Adipose tissue (tissue), 3 donors: ENCODE data around the gene PPFIA2. TPM values are rescaled to one million over a fixed set of nuclear protein-coding genes. Genes with fewer than 3 reads are reported as not detected.

Experiments used
- H3K27ac ChIP-seq: one replicate; pipeline ENCODE4 v1.5.1; 2013; ENCODE audit warnings: low read depth, low read length
- WGBS, 3 donors: extraction: QIAGEN DNeasy Blood & Tissue Kit; methylation state at CpG; one replicate each; pipeline ENCODE4 v1.1.7; 2013; 5-methylcytosine and 5-hydroxymethylcytosine counted together
- polyA plus RNA-seq, 3 donors: library from polyadenylated mRNA; stranded (reverse); fragments of 200-250 nt; gene quantifications; one replicate each; pipeline ENCODE4 v1.2.3, GENCODE V29; 2013
- donor health status: healthy with polysubstance abuse.
- donor health status: Bipolar disorder and iron deficiency.
- donor health status: healthy.

Gene PPFIA2
- polyA plus RNA-seq, 3 donors: 0.02 to 0.27 (median 0.22) TPM

- no peak overlapping the region for H3K27ac ChIP-seq
- 27 to 66% (median 56%) methylated on average over 2 of the region's 2 CpGs for WGBS, 3 donors
Observed at GRCh38 chr12:81333812-81334211, 425.3 kb downstream of the PPFIA2 start.

- WGBS, 3 donors: 51 to 54% (median 52%) methylated on average over 4 of the region's 4 CpGs
- no peak overlapping the region for H3K27ac ChIP-seq
Observed at GRCh38 chr12:81332054-81332453, 427.1 kb downstream of the PPFIA2 start.

- no peak overlapping the region for H3K27ac ChIP-seq
- WGBS, 3 donors: 87 to 96% (median 94%) methylated on average over 1 of the region's 1 CpG
Observed at GRCh38 chr12:81330480-81330879, 428.7 kb downstream of the PPFIA2 start.

GRCh38 chr12:81329085-81329484, 430.1 kb downstream of the PPFIA2 start:
- WGBS, 3 donors: 76 to 85% (median 78%) methylated on average over 2 of the region's 2 CpGs
- no peak overlapping the region for H3K27ac ChIP-seq

- H3K27ac ChIP-seq: no peak overlapping the region
Observed at GRCh38 chr12:81327425-81327824, 431.7 kb downstream of the PPFIA2 start.

- H3K27ac ChIP-seq: no peak overlapping the region
Observed at GRCh38 chr12:81325086-81325485, 434.1 kb downstream of the PPFIA2 start.

- no peak overlapping the region for H3K27ac ChIP-seq
- WGBS, 3 donors: 65 to 72% (median 67%) methylated on average over 2 of the region's 2 CpGs
Observed at GRCh38 chr12:81314903-81315531, 444.1 kb downstream of the PPFIA2 start.

GRCh38 chr12:81303935-81304334, 455.2 kb downstream of the PPFIA2 start:
- WGBS, 3 donors: 87 to 95% (median 90%) methylated on average over 3 of the region's 3 CpGs
- H3K27ac ChIP-seq: no peak overlapping the region

- no peak overlapping the region for H3K27ac ChIP-seq
- WGBS, 3 donors: 35 to 58% (median 48%) methylated on average over 2 of the region's 2 CpGs
Observed at GRCh38 chr12:81300454-81300853, 458.7 kb downstream of the PPFIA2 start.

GRCh38 chr12:81297601-81298000, 461.5 kb downstream of the PPFIA2 start:
- H3K27ac ChIP-seq: no peak overlapping the region
- WGBS, 3 donors: 70 to 81% (median 76%) methylated on average over 3 of the region's 3 CpGs

GRCh38 chr12:81296556-81297305, 462.4 kb downstream of the PPFIA2 start:
- no peak overlapping the region for H3K27ac ChIP-seq
- WGBS, 3 donors: 59 to 75% (median 59%) methylated on average over 2 of the region's 2 CpGs

GRCh38 chr12:81295251-81295650, 463.9 kb downstream of the PPFIA2 start:
- H3K27ac ChIP-seq: no peak overlapping the region
- 67 to 84% (median 78%) methylated on average over 3 of the region's 3 CpGs for whole genome bisulfite sequencing, 3 donors

GRCh38 chr12:81294325-81295190, 464.6 kb downstream of the PPFIA2 start:
- H3K27ac ChIP-seq: no peak overlapping the region
- 67 to 68% (median 68%) methylated on average over 12 of the region's 12 CpGs for WGBS, 3 donors

GRCh38 chr12:81288651-81289050, 470.5 kb downstream of the PPFIA2 start:
- no peak overlapping the region for H3K27ac ChIP-seq

- WGBS, 3 donors: 50 to 60% (median 51%) methylated on average over 3 of the region's 3 CpGs
- no peak overlapping the region for H3K27ac ChIP-seq
Observed at GRCh38 chr12:81284137-81284536, 475.0 kb downstream of the PPFIA2 start.

GRCh38 chr12:81274637-81275529, 484.3 kb downstream of the PPFIA2 start:
- 60 to 80% (median 76%) methylated on average over 8 of the region's 8 CpGs for WGBS, 3 donors
- no peak overlapping the region for H3K27ac ChIP-seq

GRCh38 chr12:81270385-81270784, 488.8 kb downstream of the PPFIA2 start:
- no peak overlapping the region for H3K27ac ChIP-seq
- WGBS, 3 donors: 93 to 94% (median 94%) methylated on average over 5 of the region's 5 CpGs

GRCh38 chr12:81263072-81263471, 496.1 kb downstream of the PPFIA2 start:
- 71 to 78% (median 72%) methylated on average over 2 of the region's 2 CpGs for WGBS, 3 donors
- H3K27ac ChIP-seq: no peak overlapping the region
